HFF-Myc (cell line): ENCODE measurements around the gene RNF168.
A peak's percentile ranks its signal among the peaks of the same experiment; 100 is the strongest.
"Not testable (repeated sequence)": the region's sequence is repeated elsewhere in the genome, so short reads cannot be mapped to it uniquely, and the experiment has no call there.

Source experiments
- DNase-seq: peaks from one replicate; pipeline ENCODE4 v3.0.0-alpha.2; 2011; ENCODE audit warnings: low read depth; ENCODE audit errors: extremely low read depth
- H3K4me3 ChIP-seq: replicated peaks from 2 replicates; pipeline ENCODE4 v1.5.1; 2011; ENCODE audit warnings: low read depth, mild to moderate bottlenecking, control low read depth, low read length
- TF ChIP-seq, protein P1 (sequence below): IDR thresholded peaks from 2 replicates; pipeline ENCODE4 v1.5.1; 2012; ENCODE audit warnings: mild to moderate bottlenecking, low read depth, low read length, control low read depth; ENCODE audit errors: missing control alignments

RNF168 gene

DNA sequence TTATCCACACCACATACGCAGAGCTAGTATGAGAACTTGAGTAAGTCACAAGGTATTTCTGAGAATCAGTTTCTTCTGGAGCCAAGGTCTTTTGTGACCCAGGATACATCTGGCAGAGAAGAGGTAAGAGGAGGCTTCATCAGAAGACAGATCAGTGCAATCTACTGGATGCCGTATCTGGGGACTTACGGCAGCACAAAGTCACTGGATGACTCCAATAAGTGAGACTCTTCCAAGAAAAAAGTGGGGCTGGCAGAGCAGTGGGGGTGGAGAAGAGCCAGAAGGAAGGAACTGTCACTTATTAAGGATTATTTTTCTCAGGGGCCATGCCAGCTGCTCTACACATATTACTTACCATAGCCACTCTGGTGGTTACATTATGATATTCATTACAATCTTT lies 39.8 kb downstream of the RNF168 start:
- H3K4me3 ChIP-seq, result no peak overlapping the region
- TF ChIP-seq, protein P1, sequence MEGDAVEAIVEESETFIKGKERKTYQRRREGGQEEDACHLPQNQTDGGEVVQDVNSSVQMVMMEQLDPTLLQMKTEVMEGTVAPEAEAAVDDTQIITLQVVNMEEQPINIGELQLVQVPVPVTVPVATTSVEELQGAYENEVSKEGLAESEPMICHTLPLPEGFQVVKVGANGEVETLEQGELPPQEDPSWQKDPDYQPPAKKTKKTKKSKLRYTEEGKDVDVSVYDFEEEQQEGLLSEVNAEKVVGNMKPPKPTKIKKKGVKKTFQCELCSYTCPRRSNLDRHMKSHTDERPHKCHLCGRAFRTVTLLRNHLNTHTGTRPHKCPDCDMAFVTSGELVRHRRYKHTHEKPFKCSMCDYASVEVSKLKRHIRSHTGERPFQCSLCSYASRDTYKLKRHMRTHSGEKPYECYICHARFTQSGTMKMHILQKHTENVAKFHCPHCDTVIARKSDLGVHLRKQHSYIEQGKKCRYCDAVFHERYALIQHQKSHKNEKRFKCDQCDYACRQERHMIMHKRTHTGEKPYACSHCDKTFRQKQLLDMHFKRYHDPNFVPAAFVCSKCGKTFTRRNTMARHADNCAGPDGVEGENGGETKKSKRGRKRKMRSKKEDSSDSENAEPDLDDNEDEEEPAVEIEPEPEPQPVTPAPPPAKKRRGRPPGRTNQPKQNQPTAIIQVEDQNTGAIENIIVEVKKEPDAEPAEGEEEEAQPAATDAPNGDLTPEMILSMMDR, result no peak
- DNase-seq, result no peak

DNA sequence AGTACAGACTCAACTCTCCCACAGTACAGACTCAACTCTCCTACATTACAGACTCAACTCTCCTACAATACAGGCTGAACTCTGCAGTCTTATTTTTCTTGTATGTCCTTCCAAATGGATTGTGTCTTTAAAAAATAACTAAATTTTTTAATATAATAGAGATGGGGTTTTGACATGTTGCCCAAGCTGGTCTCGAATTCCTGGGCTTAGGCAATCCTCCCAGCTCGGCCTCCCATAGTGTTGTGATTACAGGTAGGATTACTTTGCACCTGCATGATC lies 40.2 kb downstream of the RNF168 start:
- no peak overlapping the region for H3K4me3 ChIP-seq
- DNase-seq, result no peak
- TF ChIP-seq, protein P1, result no peak

DNA sequence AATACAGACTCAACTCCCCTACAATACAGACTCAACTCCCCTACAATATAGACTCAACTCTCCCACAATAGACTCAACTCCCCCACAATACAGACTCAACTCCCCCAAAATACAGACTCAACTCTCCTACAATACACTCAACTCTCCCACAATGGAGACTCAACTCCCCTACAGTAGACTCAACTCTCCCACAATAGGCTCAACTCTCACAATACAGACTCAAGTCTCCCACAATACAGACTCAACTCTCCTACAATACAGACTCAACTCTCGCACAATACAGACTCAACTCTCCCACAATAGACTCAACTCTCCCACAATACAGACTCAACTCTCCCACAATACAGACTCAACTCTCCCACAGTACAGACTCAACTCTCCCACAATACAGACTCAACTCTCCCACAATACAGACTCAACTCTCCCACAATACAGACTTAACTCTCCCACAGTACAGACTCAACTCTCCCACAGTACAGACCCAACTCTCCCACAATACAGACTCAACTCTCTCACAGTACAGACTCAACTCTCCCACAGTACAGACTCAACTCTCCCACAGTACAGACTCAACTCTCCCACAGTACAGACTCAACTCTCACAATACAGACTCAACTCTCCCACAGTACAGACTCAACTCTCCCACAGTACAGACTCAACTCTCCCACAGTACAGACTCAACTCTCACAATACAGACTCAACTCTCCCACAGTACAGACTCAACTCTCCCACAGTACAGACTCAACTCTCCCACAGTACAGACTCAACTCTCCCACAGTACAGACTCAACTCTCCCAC lies 40.7 kb downstream of the RNF168 start:
- not testable (repeated sequence) for H3K4me3 ChIP-seq, DNase-seq

DNA sequence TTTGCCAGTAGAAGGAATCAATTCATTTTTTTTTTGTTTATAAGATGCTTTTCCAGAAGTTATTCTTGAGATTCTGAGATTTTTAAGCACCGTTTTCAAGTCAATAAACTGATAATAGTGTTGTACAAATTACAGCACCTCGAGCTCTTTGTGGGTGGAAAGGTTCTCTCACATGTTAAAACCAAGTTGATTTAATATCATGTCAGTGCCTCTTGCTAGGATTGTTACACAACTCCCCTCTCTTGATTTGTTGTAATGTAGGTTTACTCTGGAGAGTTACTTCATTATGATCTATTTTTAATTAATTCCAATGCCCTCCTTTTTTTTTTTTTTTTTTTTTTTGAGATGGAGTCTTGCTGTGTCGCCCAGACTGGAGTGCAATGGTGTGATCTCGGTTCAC lies 45.5 kb downstream of the RNF168 start:
- TF ChIP-seq, protein P1, result no peak
- no peak overlapping the region for H3K4me3 ChIP-seq
- no peak for DNase-seq

DNA sequence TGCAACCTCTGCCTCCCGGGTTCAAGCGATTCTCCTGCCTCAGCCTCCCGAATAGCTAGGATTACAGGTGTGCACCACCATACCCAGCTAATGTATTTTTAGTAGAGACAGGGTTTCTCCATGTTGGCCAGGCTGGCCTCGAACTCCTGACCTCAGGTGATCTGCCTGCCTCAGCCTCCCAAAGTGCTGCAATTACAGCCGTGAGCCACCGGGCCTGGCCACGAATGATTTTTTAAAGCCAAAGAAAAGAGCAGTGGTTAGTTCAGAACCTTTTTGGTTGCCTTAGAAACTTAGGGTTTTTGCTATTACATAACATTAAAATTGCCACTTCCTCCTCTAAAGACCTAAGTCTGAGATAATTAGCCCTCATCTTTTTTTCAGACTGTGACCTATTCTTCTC lies 46.1 kb downstream of the RNF168 start:
- not testable (repeated sequence) for DNase-seq, H3K4me3 ChIP-seq

DNA sequence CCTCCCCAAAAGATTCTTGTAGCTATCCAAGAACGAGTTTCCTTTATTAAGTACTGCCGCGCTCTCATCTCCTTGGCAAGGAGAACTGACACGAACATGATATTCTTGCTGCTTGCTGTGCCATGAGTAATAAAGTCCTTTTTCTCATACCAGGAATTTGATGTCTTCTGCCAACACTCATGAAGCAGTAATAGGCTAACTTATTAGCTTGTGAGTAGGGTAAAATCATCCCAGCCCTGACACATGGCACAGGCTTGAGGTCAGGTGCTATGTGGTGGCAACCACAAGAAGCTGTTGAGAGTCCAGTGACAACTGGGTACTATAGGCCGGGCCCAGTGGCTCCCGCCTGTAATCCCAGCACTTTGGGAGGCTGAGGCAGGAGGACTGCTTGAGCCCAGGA lies 48.6 kb downstream of the RNF168 start:
- no peak for DNase-seq
- H3K4me3 ChIP-seq, result no peak overlapping the region
- TF ChIP-seq, protein P1, result no peak

DNA sequence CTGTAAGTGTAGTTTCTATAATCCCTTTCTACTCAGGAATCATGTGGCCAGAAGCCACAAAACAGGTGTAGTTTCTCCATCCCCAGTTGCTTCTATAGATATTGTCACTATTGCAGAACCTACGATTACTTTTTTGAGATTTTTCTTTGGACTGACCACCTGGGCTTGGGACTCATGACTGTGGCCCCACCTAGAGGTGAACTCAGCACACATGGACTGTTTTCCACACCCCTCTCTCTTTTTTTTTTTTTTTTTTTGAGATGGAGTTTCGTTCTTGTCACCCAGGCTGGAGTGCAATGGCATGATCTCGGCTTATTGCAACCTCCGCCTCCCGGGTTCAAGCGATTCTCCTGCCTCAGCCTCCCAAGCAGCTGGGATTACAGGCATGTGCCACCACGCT lies 58.2 kb downstream of the RNF168 start:
- not testable (repeated sequence) for DNase-seq, H3K4me3 ChIP-seq
- TF ChIP-seq, protein P1, result peak; percentile 8

DNA sequence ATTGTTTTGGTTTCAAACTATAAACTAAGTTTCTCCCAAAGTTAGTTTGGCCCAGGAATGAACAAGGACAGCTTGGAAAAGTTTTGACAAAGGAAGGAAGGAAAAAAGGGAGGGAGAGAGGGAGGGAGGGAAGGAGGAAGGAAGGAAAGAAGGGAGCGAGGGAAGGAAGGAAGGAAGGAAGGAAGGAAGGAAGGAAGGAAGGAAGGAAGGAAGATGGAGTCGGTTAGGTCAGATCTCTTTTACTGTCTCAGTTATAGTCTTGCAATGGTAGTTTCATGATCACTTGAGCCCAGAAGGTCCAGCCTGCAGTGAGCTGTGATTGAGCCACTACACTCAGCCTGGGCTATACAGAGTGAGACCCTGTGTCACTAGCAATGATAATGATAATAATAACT lies 59.1 kb downstream of the RNF168 start:
- no peak overlapping the region for H3K4me3 ChIP-seq
- TF ChIP-seq, protein P1, result no peak
- DNase-seq, result no peak
